Measurements from ENCODE around the gene NPHP4.
"Not testable (repeated sequence)": the region's sequence is repeated elsewhere in the genome, so short reads cannot be mapped to it uniquely, and the experiment has no call there.

DNA sequence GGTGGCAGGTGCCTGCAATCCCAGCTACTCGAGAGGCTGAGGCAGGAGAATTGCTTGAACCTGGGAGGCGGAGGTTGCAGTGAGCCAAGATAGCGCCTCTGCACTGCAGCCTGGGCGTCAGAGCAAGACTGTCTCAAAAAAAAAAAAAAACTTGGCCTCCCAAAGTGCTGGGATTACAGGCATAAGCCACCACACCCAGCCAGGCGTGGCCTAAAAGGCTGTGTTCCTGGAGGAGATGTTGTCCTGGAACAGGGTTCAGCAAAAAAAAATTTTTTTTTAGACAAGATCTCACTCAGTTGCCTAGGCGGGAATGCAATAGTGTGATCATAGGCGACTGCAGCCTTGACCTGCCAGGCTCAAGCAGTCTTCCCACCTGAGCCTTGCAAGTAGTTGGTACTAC, 25.4 kb upstream of the NPHP4 start:
- TF ChIP-seq SNAI2 (CRISPR knock-in tag; IDR thresholded peaks at IDR 0.05); ZFP3 (CRISPR knock-in tag; IDR thresholded peaks at IDR 0.05); OSR1 (CRISPR knock-in tag; IDR thresholded peaks at IDR 0.05); ESRRG (CRISPR knock-in tag; IDR thresholded peaks at IDR 0.05); PATZ1 (CRISPR knock-in tag; IDR thresholded peaks at IDR 0.05; ENCODE audit: borderline replicate concordance); ZFP30 (CRISPR knock-in tag; IDR thresholded peaks at IDR 0.05); ARNTL (CRISPR knock-in tag; IDR thresholded peaks at IDR 0.05; ENCODE audit: borderline replicate concordance, low read depth): not testable (repeated sequence)
- TF ChIP-seq, protein P1, sequence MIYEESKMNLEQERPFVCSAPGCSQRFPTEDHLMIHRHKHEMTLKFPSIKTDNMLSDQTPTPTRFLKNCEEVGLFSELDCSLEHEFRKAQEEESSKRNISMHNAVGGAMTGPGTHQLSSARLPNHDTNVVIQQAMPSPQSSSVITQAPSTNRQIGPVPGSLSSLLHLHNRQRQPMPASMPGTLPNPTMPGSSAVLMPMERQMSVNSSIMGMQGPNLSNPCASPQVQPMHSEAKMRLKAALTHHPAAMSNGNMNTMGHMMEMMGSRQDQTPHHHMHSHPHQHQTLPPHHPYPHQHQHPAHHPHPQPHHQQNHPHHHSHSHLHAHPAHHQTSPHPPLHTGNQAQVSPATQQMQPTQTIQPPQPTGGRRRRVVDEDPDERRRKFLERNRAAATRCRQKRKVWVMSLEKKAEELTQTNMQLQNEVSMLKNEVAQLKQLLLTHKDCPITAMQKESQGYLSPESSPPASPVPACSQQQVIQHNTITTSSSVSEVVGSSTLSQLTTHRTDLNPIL (CRISPR knock-in tag; IDR thresholded peaks at IDR 0.05; ENCODE audit: low read depth) = not testable (repeated sequence)
- TF ChIP-seq, protein P2, sequence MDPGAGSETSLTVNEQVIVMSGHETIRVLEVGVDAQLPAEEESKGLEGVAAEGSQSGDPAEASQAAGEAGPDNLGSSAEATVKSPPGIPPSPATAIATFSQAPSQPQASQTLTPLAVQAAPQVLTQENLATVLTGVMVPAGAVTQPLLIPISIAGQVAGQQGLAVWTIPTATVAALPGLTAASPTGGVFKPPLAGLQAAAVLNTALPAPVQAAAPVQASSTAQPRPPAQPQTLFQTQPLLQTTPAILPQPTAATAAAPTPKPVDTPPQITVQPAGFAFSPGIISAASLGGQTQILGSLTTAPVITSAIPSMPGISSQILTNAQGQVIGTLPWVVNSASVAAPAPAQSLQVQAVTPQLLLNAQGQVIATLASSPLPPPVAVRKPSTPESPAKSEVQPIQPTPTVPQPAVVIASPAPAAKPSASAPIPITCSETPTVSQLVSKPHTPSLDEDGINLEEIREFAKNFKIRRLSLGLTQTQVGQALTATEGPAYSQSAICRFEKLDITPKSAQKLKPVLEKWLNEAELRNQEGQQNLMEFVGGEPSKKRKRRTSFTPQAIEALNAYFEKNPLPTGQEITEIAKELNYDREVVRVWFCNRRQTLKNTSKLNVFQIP (CRISPR knock-in tag; IDR thresholded peaks at IDR 0.05; ENCODE audit: borderline replicate concordance, low read depth) = not testable (repeated sequence)
